ENCODE measurements around the gene TMEM116. TPM values are rescaled to one million over a fixed set of nuclear protein-coding genes. Genes with fewer than 3 reads are reported as not detected.

Gene TMEM116
- total and polyA plus RNA-seq, 10 of the 15 experiments (the other 5 are each of a cell fraction or from before 2014, with no cell fraction given), result 6.0 to 25.7 (median 8.5) TPM

GRCh38 chr12:111964935-111965334, 48.0 kb downstream of the TMEM116 start:
- Histone ChIP-seq H3K4me1 (ENCODE audit: control insufficient read depth, insufficient read depth, low read length) (no peaks in the 10 kb centered on the region), H3K79me2 (ENCODE audit: control insufficient read depth, insufficient read depth, low read length) (no peaks in the 10 kb centered on the region), H3K4me2 (ENCODE audit: control insufficient read depth, insufficient read depth) (no peak overlapping the region), H3K27me3 (replicated peaks in 1 of 2; ENCODE audit: control insufficient read depth in 2 of 2, insufficient read depth in 2 of 2, low read length in 1 of 2) (no peaks in the 10 kb centered on the region), H3K9ac (ENCODE audit: control insufficient read depth, insufficient read depth, low read length) (no peak overlapping the region), H3K9me3 (replicated peaks; ENCODE audit: control insufficient read depth, insufficient read depth, low read length) (peaks cover 2% of the 10 kb centered on the region; the same call in 1 of the 3 replicates), H4K20me1 (ENCODE audit: control insufficient read depth, insufficient read depth) (no peaks in the 10 kb centered on the region), H3K27ac (ENCODE audit: control insufficient read depth, insufficient read depth) (no peak overlapping the region), H3K4me3 (no peak overlapping the region), H3K36me3 (ENCODE audit: control insufficient read depth in 2 of 2, insufficient read depth in 2 of 2, low read length in 1 of 2) (no peaks in the 10 kb centered on the region), H2AFZ (ENCODE audit: control insufficient read depth, low read depth, low read length) (no peak overlapping the region)
- no peak for FAIRE-seq
- ChIA-PET RAD21 (ENCODE audit: unreplicated experiment) (no interaction called here), CTCF (interaction anchor here (0.8 kb wide), 1 partner anchor 421 kb away, joined by 3 read pairs; no protein-coding TSS in a partner anchor), SMC1A (ENCODE audit: uncharacterized antibody, unreplicated experiment) (no interaction called here), POLR2A (no interaction called here)
- 91% methylated on average over 1 of the region's 1 CpG for WGBS (ENCODE audit: insufficient coverage, insufficient replicate concordance, low lambda C conversion rate, missing lambda C conversion rate)
- DNase-seq (ENCODE audit: low read depth, low spot score), result no peak
- in situ Hi-C loops (cut with MboI) (no loop called here), intact Hi-C loops (cut with micrococcal nuclease; ENCODE audit: unreplicated experiment) (no loop called here)
- BruUV-seq (replicated peaks), result no TSS peak
- no peak for ATAC-seq
- no peak for TF ChIP-seq CUX1 (IDR thresholded peaks at IDR 0.05; ENCODE audit: insufficient replicate concordance, low read depth, low read length)
- no peak for TF ChIP-seq NFXL1 (IDR thresholded peaks at IDR 0.05; ENCODE audit: borderline replicate concordance)
- TF ChIP-seq MLLT1 (IDR thresholded peaks at IDR 0.05), result no peak
- no peak for TF ChIP-seq MYB (IDR thresholded peaks at IDR 0.05; ENCODE audit: borderline replicate concordance, low read depth, low read length)
- no peak for TF ChIP-seq SREBF1 (IDR thresholded peaks at IDR 0.05; ENCODE audit: low read length)
- no peak for TF ChIP-seq RBBP5 (conservative IDR thresholded peaks at IDR 0.05)
- no peak for TF ChIP-seq BCLAF1 (IDR thresholded peaks at IDR 0.05)
- TF ChIP-seq RCOR1 (conservative IDR thresholded peaks at IDR 0.05; ENCODE audit: low read depth, low read length), result no peak
- no peak for TF ChIP-seq IRF3 (IDR thresholded peaks at IDR 0.05)

Measured in GM12878 (cell line).